Spinal cord (tissue), 10 donors: Measurements from ENCODE around the gene SLC25A33. TPM values are rescaled to one million over a fixed set of nuclear protein-coding genes. Genes with fewer than 3 reads are reported as not detected.
"Not testable (repeated sequence)": the region's sequence is repeated elsewhere in the genome, so short reads cannot be mapped to it uniquely, and the experiment has no call there.

Experiments
- DNase-seq, 6 donors: peaks; one replicate each; pipeline versions ENCODE4 v3.0.0 to v3.0.0-alpha.2; 2013 to 2015; ENCODE audit warnings: low spot score in 6 of 6, low read depth in 4 of 6
- H3K27ac ChIP-seq: one replicate; pipeline ENCODE4 v1.5.1; 2013; ENCODE audit warnings: low read depth, low read length, control low read depth
- H3K27me3 ChIP-seq: one replicate; pipeline ENCODE4 v1.6.1; 2013; ENCODE audit warnings: low read length; ENCODE audit not compliant: control insufficient read depth, insufficient read depth
- H3K36me3 ChIP-seq: one replicate; pipeline ENCODE4 v1.6.1; 2013; ENCODE audit warnings: low read length; ENCODE audit not compliant: control insufficient read depth, insufficient read depth
- H3K4me1 ChIP-seq: one replicate; pipeline ENCODE4 v1.6.1; 2013; ENCODE audit warnings: low read length; ENCODE audit not compliant: control insufficient read depth, insufficient read depth
- H3K4me3 ChIP-seq: one replicate; pipeline ENCODE4 v1.5.1; 2013; ENCODE audit warnings: low read depth, low read length, control low read depth
- H3K9me3 ChIP-seq: one replicate; pipeline ENCODE4 v1.6.1; 2013; ENCODE audit warnings: low read length; ENCODE audit not compliant: control insufficient read depth, insufficient read depth
- WGBS: methylation state at CpG from one replicate; pipeline ENCODE4 v1.1.5; 2013; ENCODE audit warnings: missing lambda C conversion rate; ENCODE audit not compliant: insufficient coverage; 5-methylcytosine and 5-hydroxymethylcytosine counted together
- polyA plus RNA-seq, 2 donors: library from polyadenylated mRNA; unstranded; fragments of 120-200 nt; gene quantifications; one replicate each; pipeline ENCODE4 v1.2.1, GENCODE V29; 2013; ENCODE audit not compliant: insufficient read length in 2 of 2
- total RNA-seq, 2 donors: library from RNA; depleted of rRNA in 1 of 2; stranded (reverse); fragments of 120-200 nt in 1 of 2; fragments of >200 nt in 1 of 2; gene quantifications; one replicate each; pipeline versions ENCODE4 v1.2.3 to v1.2.4, GENCODE V29; 2013 to 2014
- donor health status: healthy.

Gene SLC25A33
- total and polyA plus RNA-seq, 4 donors = 7.5 to 12.1 (median 8.5) TPM

- Histone ChIP-seq H3K9me3 (no peaks in the 10 kb centered on the region), H3K27me3 (no peaks in the 10 kb centered on the region), H3K4me3 (no peak overlapping the region), H3K36me3 (peaks cover 34% of the 10 kb centered on the region), H3K27ac (no peak overlapping the region), H3K4me1 (peaks cover 7% of the 10 kb centered on the region)
- 72% methylated on average over 6 of the region's 6 CpGs for WGBS
- DNase-seq = peak in 2 of 6 donors; percentile 43 to 44
Measured at GRCh38 chr1:9558271-9558945, 19.1 kb downstream of the SLC25A33 start.

- H3K4me1 ChIP-seq = peaks cover 7% of the 10 kb centered on the region
- no peak for DNase-seq
- peaks cover 32% of the 10 kb centered on the region for H3K36me3 ChIP-seq
- H3K27ac ChIP-seq = no peak overlapping the region
- no peak overlapping the region for H3K4me3 ChIP-seq
- no peaks in the 10 kb centered on the region for H3K9me3 ChIP-seq
- H3K27me3 ChIP-seq = no peaks in the 10 kb centered on the region
- WGBS = 66% methylated on average over 4 of the region's 11 CpGs
Measured at GRCh38 chr1:9558946-9559545, 19.8 kb downstream of the SLC25A33 start.

GRCh38 chr1:9559673-9560072 is 20.4 kb downstream of the SLC25A33 start:
- H3K4me3 ChIP-seq = no peak overlapping the region
- H3K4me1 ChIP-seq = peaks cover 7% of the 10 kb centered on the region
- H3K27ac ChIP-seq = no peak overlapping the region
- H3K27me3 ChIP-seq = no peaks in the 10 kb centered on the region
- peaks cover 28% of the 10 kb centered on the region for H3K36me3 ChIP-seq
- no peaks in the 10 kb centered on the region for H3K9me3 ChIP-seq
- WGBS = 100% methylated on average over 1 of the region's 5 CpGs
- DNase-seq = no peak

- 98% methylated on average over 6 of the region's 17 CpGs for WGBS
- H3K4me1 ChIP-seq, H3K27ac ChIP-seq: not testable (repeated sequence)
Measured at GRCh38 chr1:9560090-9560489, 20.8 kb downstream of the SLC25A33 start.

GRCh38 chr1:9561429-9561828 is 22.2 kb downstream of the SLC25A33 start:
- no peak overlapping the region for H3K27ac ChIP-seq
- peaks cover 18% of the 10 kb centered on the region for H3K36me3 ChIP-seq
- H3K27me3 ChIP-seq = no peaks in the 10 kb centered on the region
- H3K4me1 ChIP-seq = peaks cover 7% of the 10 kb centered on the region
- H3K4me3 ChIP-seq = no peak overlapping the region
- H3K9me3 ChIP-seq = no peaks in the 10 kb centered on the region
- DNase-seq = peak in 3 of 6 donors; percentile 13 to 86 (median 75)
- WGBS = 48% methylated on average over 3 of the region's 3 CpGs

More at GRCh38 chr1:9560090-9560489, 20.8 kb downstream of the SLC25A33 start:
- peaks cover 29% of the 10 kb centered on the region for H3K36me3 ChIP-seq
- H3K27me3 ChIP-seq, H3K9me3 ChIP-seq, H3K4me3 ChIP-seq, DNase-seq: not testable (repeated sequence)

- H3K27me3 ChIP-seq = no peaks in the 10 kb centered on the region
- H3K4me3 ChIP-seq = no peak overlapping the region
- DNase-seq = no peak
- no peaks in the 10 kb centered on the region for H3K9me3 ChIP-seq
- H3K27ac ChIP-seq = no peak overlapping the region
- H3K36me3 ChIP-seq = peaks cover 29% of the 10 kb centered on the region
- WGBS = no CpG with 5 or more reads among the region's 1 CpG
- no peaks in the 10 kb centered on the region for H3K4me1 ChIP-seq
Measured at GRCh38 chr1:9569267-9569666, 30.0 kb downstream of the SLC25A33 start.

- peaks cover 25% of the 10 kb centered on the region for H3K36me3 ChIP-seq
- H3K27me3 ChIP-seq, H3K27ac ChIP-seq, H3K9me3 ChIP-seq, DNase-seq, H3K4me3 ChIP-seq, H3K4me1 ChIP-seq: not testable (repeated sequence)
- 98% methylated on average over 7 of the region's 16 CpGs for WGBS
Measured at GRCh38 chr1:9570886-9571529, 31.7 kb downstream of the SLC25A33 start.

- Histone ChIP-seq H3K36me3 (peaks cover 33% of the 10 kb centered on the region), H3K9me3 (no peaks in the 10 kb centered on the region), H3K4me3 (no peak overlapping the region), H3K27me3 (no peaks in the 10 kb centered on the region), H3K4me1 (no peaks in the 10 kb centered on the region), H3K27ac (no peak overlapping the region)
- DNase-seq = peak in 2 of 6 donors; percentile 58 to 83
- WGBS = 70% methylated on average over 1 of the region's 2 CpGs
Measured at GRCh38 chr1:9573723-9574122, 34.5 kb downstream of the SLC25A33 start.

- H3K9me3 ChIP-seq = no peaks in the 10 kb centered on the region
- H3K36me3 ChIP-seq = peaks cover 45% of the 10 kb centered on the region
- no peak overlapping the region for H3K4me3 ChIP-seq
- H3K27ac ChIP-seq = no peak overlapping the region
- H3K4me1 ChIP-seq = no peaks in the 10 kb centered on the region
- DNase-seq = no peak
- no peaks in the 10 kb centered on the region for H3K27me3 ChIP-seq
- 88% methylated on average over 6 of the region's 6 CpGs for WGBS
Measured at GRCh38 chr1:9575486-9575885, 36.2 kb downstream of the SLC25A33 start.
